ENCODE results near the gene CRLF1.
"Not testable (repeated sequence)": the region's sequence is repeated elsewhere in the genome, so short reads cannot be mapped to it uniquely, and the experiment has no call there.

The CRLF1 gene

DNA sequence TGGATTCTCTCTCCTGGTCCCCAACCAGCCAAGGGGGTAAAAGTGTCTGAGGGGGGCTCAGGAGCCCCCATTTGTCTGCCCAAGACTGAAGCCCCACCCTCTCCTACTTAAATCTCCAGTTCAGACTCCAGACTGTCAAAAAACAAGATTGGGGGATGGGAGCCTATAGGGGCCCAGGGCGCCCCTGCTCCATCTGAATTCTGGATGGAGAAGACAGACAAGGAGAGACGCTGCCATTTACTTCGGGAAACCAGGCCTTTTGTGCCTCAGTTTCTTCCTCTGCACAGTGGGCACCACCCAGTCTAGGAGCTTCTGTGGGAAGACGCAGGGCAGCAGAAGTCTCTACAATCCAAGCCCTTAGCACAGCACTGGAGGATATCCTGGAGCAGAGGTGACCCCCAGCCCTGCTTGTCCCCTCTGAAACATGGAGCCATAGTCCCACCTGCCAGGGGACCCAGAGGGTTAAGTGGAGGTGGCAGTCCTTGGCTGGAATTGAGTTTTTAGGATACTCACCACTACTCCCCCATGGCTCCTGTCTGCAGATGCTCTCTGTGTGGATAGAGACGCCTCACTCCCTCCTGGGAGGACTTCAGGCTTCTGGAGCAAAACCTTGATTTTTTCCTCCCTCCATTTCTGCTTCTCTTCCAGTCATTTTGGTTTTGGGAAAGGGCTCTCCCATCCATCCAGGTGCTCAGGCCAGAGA lies 1.7 kb upstream of the CRLF1 start:
- DNase-seq: no peak

DNA sequence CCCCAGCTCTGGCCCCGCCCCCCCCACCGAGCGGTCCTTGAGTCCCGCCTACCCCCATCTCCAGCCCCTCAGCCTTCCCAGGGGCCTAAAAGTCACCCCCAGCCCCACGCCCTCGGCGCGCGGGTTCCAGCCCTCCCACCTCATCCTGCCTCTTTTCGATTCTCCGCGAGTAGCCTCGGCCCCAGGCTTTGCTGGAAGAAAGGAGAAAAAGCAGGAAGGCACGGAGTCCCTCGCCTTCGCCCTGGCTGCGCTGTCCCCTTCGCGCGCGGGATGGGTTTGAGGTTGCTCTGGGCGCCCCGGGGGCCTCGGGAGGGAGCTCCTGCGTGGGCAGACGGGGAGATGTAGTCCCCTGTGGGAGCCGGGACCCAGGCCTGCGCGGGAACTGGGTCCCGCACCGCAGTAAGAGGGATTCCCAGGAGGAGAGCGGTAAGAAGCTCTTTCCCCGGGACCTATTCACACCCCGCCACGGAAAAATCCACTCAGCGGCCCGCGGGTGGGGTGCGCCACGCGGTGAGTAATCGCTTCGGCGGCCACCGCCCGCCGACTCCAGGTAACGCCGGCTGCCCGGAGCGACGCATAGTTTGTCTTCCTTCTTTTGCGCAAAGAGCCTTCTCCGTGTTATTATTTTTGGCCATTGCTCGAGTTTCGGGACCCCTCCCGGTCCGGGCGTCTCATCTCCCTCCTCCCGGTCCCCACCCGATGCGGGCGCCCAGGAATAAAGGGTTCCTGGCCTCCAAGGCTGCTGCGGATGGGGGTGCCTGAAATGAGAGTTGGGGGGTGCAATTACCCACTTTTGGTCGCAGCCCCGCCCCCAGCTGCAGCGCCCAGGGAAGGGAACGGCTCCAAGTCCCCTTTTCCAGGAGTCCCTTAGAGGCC lies 865 bp upstream of the CRLF1 start:
- no peak for DNase-seq

- no peak for DNase-seq
Observed at GRCh38 chr19:18605546-18606280, 886 bp downstream of the CRLF1 start.

DNA sequence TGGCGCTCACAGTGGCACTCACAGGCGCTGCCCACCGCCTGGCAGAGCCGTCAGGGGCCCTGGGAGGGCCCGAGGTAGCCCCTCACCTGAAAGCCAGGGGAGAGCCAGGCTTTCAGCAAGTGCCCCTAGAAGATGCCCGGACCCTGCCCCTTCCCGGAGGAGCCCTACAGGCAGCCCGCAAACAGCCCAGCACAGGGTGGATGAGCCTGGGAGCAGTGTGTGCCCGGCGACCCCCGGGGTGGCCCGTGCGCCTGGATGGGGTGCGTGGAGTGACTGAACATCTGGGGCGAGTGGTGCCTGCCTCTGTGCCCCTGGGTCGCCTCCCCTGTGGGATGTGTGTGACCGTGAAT lies 1.4 kb downstream of the CRLF1 start:
- DNase-seq: no peak

DNA sequence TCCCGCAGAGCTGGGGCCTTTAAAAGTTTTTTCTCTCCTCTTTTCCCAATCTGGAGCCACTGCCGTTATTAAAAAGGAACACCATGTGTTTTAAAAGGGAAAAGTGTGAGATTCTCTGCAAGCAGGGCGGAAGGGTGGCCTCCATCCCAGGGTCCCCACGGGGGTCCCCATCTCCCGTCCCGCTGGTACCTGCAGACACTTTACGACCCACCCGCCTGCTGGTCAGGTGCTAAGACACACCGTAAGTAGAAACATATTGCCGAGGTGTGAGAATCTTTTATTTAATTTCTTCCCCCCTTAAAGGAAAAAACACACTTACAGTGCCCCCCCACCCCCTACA lies 1.8 kb downstream of the CRLF1 start:
- no peak for DNase-seq

DNA sequence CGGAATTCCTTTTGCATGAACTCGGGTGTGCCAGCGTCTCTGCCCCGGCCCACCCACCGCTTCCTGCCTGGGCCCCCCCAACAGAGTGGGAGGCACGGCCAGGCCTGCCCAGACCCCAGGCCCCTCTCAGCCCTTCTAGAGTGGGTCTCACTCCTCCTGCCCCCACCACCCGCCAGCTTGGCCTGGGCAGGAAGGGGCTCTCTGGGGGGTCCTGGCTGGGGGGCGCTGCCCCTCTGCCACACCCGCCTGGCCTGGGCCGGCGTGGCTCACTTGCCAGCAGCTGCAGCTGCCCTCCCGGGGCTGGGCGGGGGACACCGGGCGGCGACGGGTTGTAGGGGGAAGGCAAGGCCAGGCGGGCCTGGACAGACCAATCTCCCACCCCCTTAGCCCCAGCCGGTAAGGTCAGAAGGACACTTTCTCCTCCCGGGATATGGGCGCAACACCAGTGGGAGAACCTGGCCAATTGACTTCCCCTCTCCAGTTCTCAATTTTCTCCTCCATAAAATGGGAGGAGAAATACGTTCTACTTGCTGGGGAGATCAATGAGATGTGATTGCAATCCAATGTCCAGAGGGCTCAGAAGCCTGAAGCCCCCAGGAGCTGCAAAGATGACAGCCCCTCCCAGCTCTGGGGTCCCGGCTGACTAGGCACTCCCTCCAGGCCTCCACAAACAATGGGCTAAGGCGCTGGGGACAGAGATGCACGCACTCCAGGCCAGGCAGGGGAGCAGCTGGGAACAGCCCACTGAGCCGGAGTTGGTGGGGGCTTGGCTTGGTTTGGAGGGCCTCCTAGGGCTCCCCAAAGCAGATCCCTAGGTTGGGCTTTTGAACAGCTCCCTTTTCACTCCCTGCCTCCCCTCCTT lies 2.4 kb downstream of the CRLF1 start:
- DNase-seq: no peak

DNA sequence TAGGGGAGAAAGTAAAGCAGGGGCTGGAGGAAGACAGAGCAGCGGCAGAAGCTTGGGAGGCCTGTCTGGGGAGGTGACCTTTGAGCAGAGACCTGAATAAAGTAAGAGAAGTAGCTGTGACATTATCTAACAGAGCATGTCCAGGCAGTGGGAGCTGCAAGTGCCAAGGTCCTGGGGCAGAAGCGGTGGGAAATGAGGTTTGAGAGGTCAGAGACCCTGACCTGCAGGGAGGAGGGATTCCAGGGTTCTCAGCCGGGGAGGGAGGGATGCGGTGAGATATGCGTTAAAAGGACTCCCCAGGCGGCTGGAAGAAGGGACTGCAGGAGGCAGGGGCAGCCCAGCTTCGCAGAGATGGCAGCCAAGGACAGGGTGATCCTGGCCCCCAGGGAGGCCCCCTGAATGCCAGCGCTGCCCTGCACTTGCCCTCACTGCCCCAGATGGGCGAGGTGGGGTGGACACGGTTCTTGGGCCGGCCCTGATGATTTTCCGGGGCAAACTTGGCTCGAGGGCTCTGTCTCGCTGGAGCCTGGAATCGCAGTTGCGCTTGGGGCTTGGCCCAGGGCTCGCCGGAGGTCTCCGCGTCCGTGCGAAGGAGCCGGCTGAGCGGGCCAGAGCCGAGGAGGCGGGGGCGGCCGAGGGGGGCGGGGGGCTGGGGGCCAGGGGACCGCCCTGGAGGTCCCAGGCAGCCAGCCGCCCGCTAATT lies 3.2 kb downstream of the CRLF1 start:
- peak; percentile 37 for DNase-seq

- DNase-seq: no peak
Observed at GRCh38 chr19:18601875-18602274, 4.7 kb downstream of the CRLF1 start.

GRCh38 chr19:18600692-18601397 lies 5.8 kb downstream of the CRLF1 start:
- DNase-seq: not testable (repeated sequence)

DNA sequence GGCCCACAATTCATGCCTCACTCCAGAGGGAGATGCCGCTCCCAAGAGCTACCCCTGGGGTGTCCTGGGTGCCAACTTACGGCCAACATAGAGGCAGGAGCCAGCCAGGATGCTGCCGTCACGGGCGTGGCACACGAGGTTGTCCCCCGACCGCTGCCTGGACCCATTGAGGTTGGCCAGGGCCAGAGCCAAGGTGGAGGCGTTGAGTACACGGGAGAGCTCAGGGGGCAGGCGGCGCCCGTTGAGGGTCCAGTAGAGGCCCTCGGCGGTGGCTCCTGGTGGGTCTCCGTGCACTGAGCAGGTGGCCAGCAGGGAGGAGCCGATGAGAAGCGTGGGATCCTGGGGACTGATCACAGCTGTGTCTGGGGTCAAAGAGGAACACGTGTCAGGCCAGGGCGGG lies 7.1 kb downstream of the CRLF1 start:
- no peak for DNase-seq

GRCh38 chr19:18597809-18598660 lies 8.6 kb downstream of the CRLF1 start:
- no peak for DNase-seq

DNA sequence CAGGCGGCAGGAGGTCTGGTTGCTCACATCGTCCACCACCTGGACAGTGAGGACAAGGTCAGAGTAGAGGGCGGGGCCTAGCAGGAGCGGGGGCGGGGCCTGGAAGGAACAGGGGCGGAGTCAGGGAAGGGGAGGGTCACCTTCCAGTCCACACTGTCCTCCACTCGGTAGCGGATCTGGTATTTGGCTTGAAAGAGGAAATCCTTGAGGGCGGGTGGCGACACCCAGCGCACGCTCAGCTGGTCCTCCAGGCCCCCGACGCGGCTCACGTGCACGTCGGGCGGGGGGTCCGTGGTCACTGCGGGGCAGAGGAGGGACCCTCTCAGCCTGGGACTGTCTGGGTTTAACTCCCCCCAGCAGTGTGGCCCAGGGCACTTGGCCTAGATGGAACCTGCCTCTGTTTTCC lies 9.8 kb downstream of the CRLF1 start:
- no peak for DNase-seq

DNA sequence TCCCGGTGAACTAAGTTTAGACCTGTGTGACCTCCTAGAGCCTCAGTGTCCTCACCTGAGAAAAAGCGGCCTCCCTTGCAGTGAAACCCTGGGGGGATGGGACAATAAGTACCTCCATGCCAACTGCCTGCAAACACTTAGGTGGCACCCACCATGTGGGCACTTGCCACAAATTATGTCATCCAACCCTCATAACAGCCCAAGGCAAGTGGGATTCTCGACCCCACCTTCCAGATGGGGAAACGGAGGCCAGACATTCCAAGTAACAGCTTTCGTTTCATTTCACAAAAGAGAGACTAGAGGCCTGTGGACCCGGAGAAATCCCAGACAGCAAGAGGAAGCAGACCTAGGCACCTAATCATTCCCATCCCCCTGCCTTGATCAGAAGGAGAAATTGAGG lies 11.1 kb downstream of the CRLF1 start:
- no peak for DNase-seq

DNA sequence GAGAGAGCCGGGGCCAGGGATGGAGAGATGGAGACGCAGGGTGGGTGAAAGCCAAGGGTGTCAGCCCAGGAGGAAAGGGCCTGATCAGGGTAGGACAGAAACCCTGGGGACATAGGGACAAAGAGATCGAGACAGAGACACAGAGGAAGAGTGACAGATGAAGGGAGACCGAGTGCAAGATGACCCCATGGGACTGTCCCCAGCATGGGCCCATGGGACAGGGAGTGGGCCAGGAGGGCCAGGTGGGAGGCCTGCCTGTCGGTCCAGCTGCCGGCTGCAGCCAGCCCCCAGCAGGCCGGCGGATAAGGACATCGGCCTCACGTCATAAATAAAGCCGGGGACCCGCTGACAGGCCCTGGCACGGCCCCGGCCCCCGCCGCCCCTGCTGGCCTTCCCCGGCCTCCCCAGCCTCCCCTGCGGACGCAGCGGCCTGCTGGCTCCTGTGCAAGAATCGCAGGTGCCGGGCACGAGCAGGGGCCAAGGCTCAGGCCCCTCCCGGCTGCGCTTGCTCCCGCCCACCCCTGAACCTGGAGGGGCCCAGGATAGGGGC lies 11.7 kb downstream of the CRLF1 start:
- DNase-seq: no peak

GRCh38 chr19:18594096-18594823 lies 12.3 kb downstream of the CRLF1 start:
- peak; percentile 78 for DNase-seq

GRCh38 chr19:18593367-18594095 lies 13.1 kb downstream of the CRLF1 start:
- no peak for DNase-seq

- not testable (repeated sequence) for DNase-seq
Observed at GRCh38 chr19:18592732-18593131, 13.9 kb downstream of the CRLF1 start.

- no peak for DNase-seq
Observed at GRCh38 chr19:18591735-18592385, 14.7 kb downstream of the CRLF1 start.

Measured in stimulated activated CD4-positive, alpha-beta T cell treated with anti-CD3 and anti-CD28 coated beads, Interleukin-4, amount 100 ng/mL, for 24 hours (primary cell).